ENCODE data around the gene KLHL11.

Gene KLHL11

DNA sequence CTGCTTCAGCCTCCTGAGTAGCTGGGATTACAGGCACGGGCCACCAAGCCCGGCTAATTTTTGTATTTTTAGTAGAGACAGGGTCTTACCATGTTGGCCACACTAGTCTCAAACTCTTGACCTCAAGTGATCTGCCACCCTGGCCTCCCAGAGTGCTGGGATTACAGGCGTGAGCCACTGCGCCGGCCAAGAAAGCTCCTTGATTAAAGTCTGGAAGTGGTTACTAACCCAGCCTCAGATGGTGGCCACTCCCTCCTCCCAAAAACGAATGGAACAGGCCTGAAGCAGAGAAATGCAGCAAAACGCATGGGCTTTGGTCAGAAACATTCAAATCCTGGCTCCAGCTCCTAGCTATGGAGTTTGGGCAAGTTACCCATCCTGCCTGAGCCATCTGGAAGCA is 41.1 kb downstream of the KLHL11 start:
- H3F3A ChIP-seq (ENCODE audit: low read depth) = no peaks in the 10 kb centered on the region
- no peaks in the 10 kb centered on the region for H3K9me3 ChIP-seq (ENCODE audit: insufficient read depth, low read depth, low read length)
- no peaks in the 10 kb centered on the region for H4K20me1 ChIP-seq (ENCODE audit: insufficient read depth, low read length, poor library complexity, severe bottlenecking)
- no peaks in the 10 kb centered on the region for H3K9me2 ChIP-seq (replicated peaks; ENCODE audit: low read depth, low read length)
- H3K9ac ChIP-seq (ENCODE audit: low read depth, low read length, poor library complexity, severe bottlenecking) = no peak overlapping the region
- H3K36me3 ChIP-seq (ENCODE audit: insufficient read depth, low read length) = no peaks in the 10 kb centered on the region
- H3K27me3 ChIP-seq (ENCODE audit: insufficient read depth, low read length, poor library complexity, severe bottlenecking) = no peaks in the 10 kb centered on the region
- H3K4me2 ChIP-seq (ENCODE audit: low read depth, low read length, poor library complexity, severe bottlenecking) = no peak overlapping the region
- no peaks in the 10 kb centered on the region for H3K4me1 ChIP-seq (ENCODE audit: insufficient read depth, low read length, poor library complexity, severe bottlenecking)
- no peak overlapping the region for H2AFZ ChIP-seq (ENCODE audit: low read length)
- H3K4me3 ChIP-seq (ENCODE audit: low read length, poor library complexity, severe bottlenecking) = no peak overlapping the region
- H3K79me2 ChIP-seq (ENCODE audit: insufficient read depth, low read length) = no peaks in the 10 kb centered on the region
- no peak for TF ChIP-seq EZH2phosphoT487 (IDR thresholded peaks at IDR 0.05; ENCODE audit: borderline replicate concordance)
- TF ChIP-seq, protein P1, sequence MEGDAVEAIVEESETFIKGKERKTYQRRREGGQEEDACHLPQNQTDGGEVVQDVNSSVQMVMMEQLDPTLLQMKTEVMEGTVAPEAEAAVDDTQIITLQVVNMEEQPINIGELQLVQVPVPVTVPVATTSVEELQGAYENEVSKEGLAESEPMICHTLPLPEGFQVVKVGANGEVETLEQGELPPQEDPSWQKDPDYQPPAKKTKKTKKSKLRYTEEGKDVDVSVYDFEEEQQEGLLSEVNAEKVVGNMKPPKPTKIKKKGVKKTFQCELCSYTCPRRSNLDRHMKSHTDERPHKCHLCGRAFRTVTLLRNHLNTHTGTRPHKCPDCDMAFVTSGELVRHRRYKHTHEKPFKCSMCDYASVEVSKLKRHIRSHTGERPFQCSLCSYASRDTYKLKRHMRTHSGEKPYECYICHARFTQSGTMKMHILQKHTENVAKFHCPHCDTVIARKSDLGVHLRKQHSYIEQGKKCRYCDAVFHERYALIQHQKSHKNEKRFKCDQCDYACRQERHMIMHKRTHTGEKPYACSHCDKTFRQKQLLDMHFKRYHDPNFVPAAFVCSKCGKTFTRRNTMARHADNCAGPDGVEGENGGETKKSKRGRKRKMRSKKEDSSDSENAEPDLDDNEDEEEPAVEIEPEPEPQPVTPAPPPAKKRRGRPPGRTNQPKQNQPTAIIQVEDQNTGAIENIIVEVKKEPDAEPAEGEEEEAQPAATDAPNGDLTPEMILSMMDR (conservative IDR thresholded peaks at IDR 0.05; ENCODE audit: low read length) = no peak

DNA sequence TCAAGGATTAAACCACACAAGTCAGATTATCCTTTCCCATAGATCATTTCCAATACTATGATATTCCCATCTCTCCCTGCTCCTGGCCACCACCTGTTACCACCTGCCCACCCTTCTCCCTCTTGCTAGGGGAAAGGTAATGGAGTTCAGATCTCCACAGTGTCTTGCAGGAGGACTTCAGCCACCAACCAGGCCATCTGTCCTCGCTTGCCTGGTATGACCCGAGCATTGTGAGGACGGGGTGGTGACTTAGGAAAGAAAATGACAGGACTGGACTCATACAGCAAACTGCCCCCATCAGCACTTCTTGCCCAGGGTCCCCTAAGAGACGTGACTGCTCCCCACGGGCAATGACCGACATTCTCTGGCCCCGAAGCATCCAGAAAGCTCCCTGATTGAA is 41.6 kb downstream of the KLHL11 start:
- H3K9me2 ChIP-seq (replicated peaks; ENCODE audit: low read depth, low read length) = no peaks in the 10 kb centered on the region
- H3K27me3 ChIP-seq (ENCODE audit: insufficient read depth, low read length, poor library complexity, severe bottlenecking) = no peaks in the 10 kb centered on the region
- H4K20me1 ChIP-seq (ENCODE audit: insufficient read depth, low read length, poor library complexity, severe bottlenecking) = no peaks in the 10 kb centered on the region
- TF ChIP-seq, protein P1 (conservative IDR thresholded peaks at IDR 0.05; ENCODE audit: low read length) = no peak
- no peaks in the 10 kb centered on the region for H3K9me3 ChIP-seq (ENCODE audit: insufficient read depth, low read depth, low read length)
- H2AFZ ChIP-seq (ENCODE audit: low read length) = no peak overlapping the region
- H3K4me3 ChIP-seq (ENCODE audit: low read length, poor library complexity, severe bottlenecking) = no peak overlapping the region
- H3F3A ChIP-seq (ENCODE audit: low read depth) = no peaks in the 10 kb centered on the region
- no peak overlapping the region for H3K4me2 ChIP-seq (ENCODE audit: low read depth, low read length, poor library complexity, severe bottlenecking)
- H3K36me3 ChIP-seq (ENCODE audit: insufficient read depth, low read length) = no peaks in the 10 kb centered on the region
- no peak overlapping the region for H3K9ac ChIP-seq (ENCODE audit: low read depth, low read length, poor library complexity, severe bottlenecking)
- no peaks in the 10 kb centered on the region for H3K4me1 ChIP-seq (ENCODE audit: insufficient read depth, low read length, poor library complexity, severe bottlenecking)
- H3K79me2 ChIP-seq (ENCODE audit: insufficient read depth, low read length) = no peaks in the 10 kb centered on the region

DNA sequence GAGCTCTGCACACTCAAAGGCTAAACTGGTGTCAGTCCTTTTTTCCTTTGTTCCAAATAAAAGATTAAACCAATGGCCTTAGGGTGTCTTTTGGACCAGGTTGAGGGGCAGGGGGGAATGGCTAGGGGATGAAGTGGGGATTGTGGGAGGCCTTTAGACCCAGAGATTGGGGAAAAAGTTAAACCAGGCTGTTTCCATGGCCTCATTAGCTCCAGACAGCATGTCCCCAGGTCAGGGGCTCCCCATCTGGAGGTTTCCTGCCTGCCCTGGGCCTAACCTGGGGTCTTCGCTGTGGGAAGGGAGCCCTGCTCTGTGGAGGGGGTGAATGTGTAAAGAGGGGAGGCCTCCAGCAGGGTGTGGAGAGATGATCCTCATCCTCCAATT is 42.1 kb downstream of the KLHL11 start:
- H3K4me2 ChIP-seq (ENCODE audit: low read depth, low read length, poor library complexity, severe bottlenecking) = no peak overlapping the region
- H4K20me1 ChIP-seq (ENCODE audit: insufficient read depth, low read length, poor library complexity, severe bottlenecking) = no peaks in the 10 kb centered on the region
- no peaks in the 10 kb centered on the region for H3F3A ChIP-seq (ENCODE audit: low read depth)
- H3K4me1 ChIP-seq (ENCODE audit: insufficient read depth, low read length, poor library complexity, severe bottlenecking) = no peaks in the 10 kb centered on the region
- no peaks in the 10 kb centered on the region for H3K27me3 ChIP-seq (ENCODE audit: insufficient read depth, low read length, poor library complexity, severe bottlenecking)
- H3K4me3 ChIP-seq (ENCODE audit: low read length, poor library complexity, severe bottlenecking) = no peak overlapping the region
- no peaks in the 10 kb centered on the region for H3K79me2 ChIP-seq (ENCODE audit: insufficient read depth, low read length)
- no peaks in the 10 kb centered on the region for H3K36me3 ChIP-seq (ENCODE audit: insufficient read depth, low read length)
- no peaks in the 10 kb centered on the region for H3K9me2 ChIP-seq (replicated peaks; ENCODE audit: low read depth, low read length)
- H2AFZ ChIP-seq (ENCODE audit: low read length) = no peak overlapping the region
- no peak overlapping the region for H3K9ac ChIP-seq (ENCODE audit: low read depth, low read length, poor library complexity, severe bottlenecking)
- TF ChIP-seq, protein P1 (conservative IDR thresholded peaks at IDR 0.05; ENCODE audit: low read length) = no peak
- TF ChIP-seq EZH2phosphoT487 (IDR thresholded peaks at IDR 0.05; ENCODE audit: borderline replicate concordance) = no peak
- H3K9me3 ChIP-seq (ENCODE audit: insufficient read depth, low read depth, low read length) = no peaks in the 10 kb centered on the region

Measured in Loucy (cell line).